Measurements from ENCODE around the gene SLC34A3. TPM values are rescaled to one million over a fixed set of nuclear protein-coding genes. Genes with fewer than 3 reads are reported as not detected.

Gene SLC34A3
- not detected for total RNA-seq
- long read RNA-seq: 0 reads

- Histone ChIP-seq H3K4me1 (peaks cover 11% of the 10 kb centered on the region), H3K27me3 (ENCODE audit: low read depth) (peaks cover 79% of the 10 kb centered on the region), H3K9me3 (replicated peaks) (no peaks in the 10 kb centered on the region), H3K4me3 (no peak within 1 kb of the TSS), H3K36me3 (no peaks in the 10 kb centered on the region), H3K27ac (replicated peaks) (no peak within 1 kb of the TSS)
- TF ChIP-seq CTCF (IDR thresholded peaks at IDR 0.05; ENCODE audit: borderline replicate concordance): no peak
- DNase-seq: no peak
- intact Hi-C loops (cut with micrococcal nuclease): no loop called here
These were observed at the start of gene SLC34A3 for GRCh38 chr9:137230705-137231371. Gene SLC34A3, plus strand, starts transcription at chr9:137230901. Its CDS starts 802 bp downstream, at chr9:137231703.

GRCh38 chr9:137181680-137182079 lies 49.0 kb upstream of the SLC34A3 start:
- Histone ChIP-seq H3K4me1 (peaks cover 18% of the 10 kb centered on the region), H3K36me3 (peaks cover 77% of the 10 kb centered on the region), H3K9me3 (replicated peaks) (no peaks in the 10 kb centered on the region), H3K27me3 (ENCODE audit: low read depth) (no peaks in the 10 kb centered on the region), H3K27ac (replicated peaks) (no peak overlapping the region), H3K4me3 (no peak overlapping the region)
- intact Hi-C loops (cut with micrococcal nuclease): no loop called here
- TF ChIP-seq CTCF (IDR thresholded peaks at IDR 0.05; ENCODE audit: borderline replicate concordance): no peak
- no peak for DNase-seq

- H3K9me3 ChIP-seq (replicated peaks): no peaks in the 10 kb centered on the region
- no peak overlapping the region for H3K4me3 ChIP-seq
- peaks cover 30% of the 10 kb centered on the region for H3K4me1 ChIP-seq
- intact Hi-C loops (cut with micrococcal nuclease): no loop called here
- H3K27me3 ChIP-seq (ENCODE audit: low read depth): no peaks in the 10 kb centered on the region
- no peak for DNase-seq
- no peak for TF ChIP-seq CTCF (IDR thresholded peaks at IDR 0.05; ENCODE audit: borderline replicate concordance)
- H3K27ac ChIP-seq (replicated peaks): no peak overlapping the region
- H3K36me3 ChIP-seq: peaks cover 83% of the 10 kb centered on the region
These were observed 47.9 kb upstream of the SLC34A3 start for GRCh38 chr9:137182836-137183235.

- Histone ChIP-seq H3K4me3 (no peak overlapping the region), H3K9me3 (replicated peaks) (no peaks in the 10 kb centered on the region), H3K4me1 (peaks cover 41% of the 10 kb centered on the region), H3K36me3 (peaks cover 74% of the 10 kb centered on the region), H3K27me3 (ENCODE audit: low read depth) (no peaks in the 10 kb centered on the region), H3K27ac (replicated peaks) (no peak overlapping the region)
- TF ChIP-seq CTCF (IDR thresholded peaks at IDR 0.05; ENCODE audit: borderline replicate concordance): no peak
- intact Hi-C loops (cut with micrococcal nuclease): no loop called here
- no peak for DNase-seq
These were observed 46.6 kb upstream of the SLC34A3 start for GRCh38 chr9:137183980-137184595.

GRCh38 chr9:137184881-137185660 lies 45.6 kb upstream of the SLC34A3 start:
- intact Hi-C loops (cut with micrococcal nuclease): no loop called here
- no peaks in the 10 kb centered on the region for H3K27me3 ChIP-seq (ENCODE audit: low read depth)
- no peak overlapping the region for H3K27ac ChIP-seq (replicated peaks)
- no peak for DNase-seq
- no peak overlapping the region for H3K4me3 ChIP-seq
- H3K4me1 ChIP-seq: peaks cover 51% of the 10 kb centered on the region
- no peak for TF ChIP-seq CTCF (IDR thresholded peaks at IDR 0.05; ENCODE audit: borderline replicate concordance)
- H3K36me3 ChIP-seq: peaks cover 69% of the 10 kb centered on the region
- H3K9me3 ChIP-seq (replicated peaks): no peaks in the 10 kb centered on the region
